ENCODE measurements around the gene PNPLA7. TPM values are rescaled to one million over a fixed set of nuclear protein-coding genes. Genes with fewer than 3 reads are reported as not detected.
"Not testable (repeated sequence)": the region's sequence is repeated elsewhere in the genome, so short reads cannot be mapped to it uniquely, and the experiment has no call there.

The PNPLA7 gene
- total RNA-seq, 1 experiment from 2014 or later = 1.8 TPM

GRCh38 chr9:137534256-137535119 lies 15.7 kb downstream of the PNPLA7 start:
- Histone ChIP-seq H3K4me2 (ENCODE audit: low read length) (peak overlapping the region; percentile 41), H3K27me3 (ENCODE audit: insufficient read depth, low read length) (no peaks in the 10 kb centered on the region), H3K79me2 (ENCODE audit: insufficient read depth, low read length) (no peaks in the 10 kb centered on the region), H3K27ac (ENCODE audit: low read depth, low read length) (peak overlapping the region; percentile 13), H3K4me3 (replicated peaks in 1 of 2; ENCODE audit: low read depth in 1 of 2, low read length in 2 of 2) (no peak overlapping the region), H3K4me1 (ENCODE audit: control insufficient read depth in 1 of 2, insufficient read depth in 2 of 2, low read length in 2 of 2) (peaks cover 6 to 10% of the 10 kb centered on the region in 2 experiments; a peak in 3 of 4 replicates), H3K9ac (ENCODE audit: low read length) (0 out of 2 replicates have a peak overlapping the region, but pooled peaks have one; percentile 34), H2AFZ (ENCODE audit: low read depth, low read length, poor library complexity, severe bottlenecking) (peak overlapping the region; percentile 88), H4K20me1 (ENCODE audit: insufficient read depth) (no peaks in the 10 kb centered on the region), H3K36me3 (ENCODE audit: control insufficient read depth in 1 of 2, insufficient read depth in 2 of 2, low read length in 2 of 2) (no peaks in the 10 kb centered on the region), H3K9me3 (ENCODE audit: control insufficient read depth in 1 of 2, insufficient read depth in 1 of 2, low read depth in 1 of 2, low read length in 2 of 2) (no peaks in the 10 kb centered on the region), H3K9me2 (ENCODE audit: insufficient read depth) (no peaks in the 10 kb centered on the region)
- intact Hi-C loops (cut with micrococcal nuclease) = no loop called here
- TF ChIP-seq ZNF274 (IDR thresholded peaks at IDR 0.05; ENCODE audit: low read depth, low read length) (no peak), CBX3 (IDR thresholded peaks at IDR 0.05; ENCODE audit: low read depth) (peak; percentile 57; the same call in 1 of the 2 replicates), MAX (IDR thresholded peaks at IDR 0.05) (peak; percentile 95), CTCF (IDR thresholded peaks at IDR 0.05 in 2 of 3, conservative IDR thresholded peaks at IDR 0.05 in 1 of 3; ENCODE audit: borderline replicate concordance in 1 of 3, insufficient read depth in 1 of 3, low read depth in 2 of 3, low read length in 2 of 3) (peak; percentile 59 to 75 (median 71); a peak in 5 of 6 replicates)
- RAD21 ChIA-PET (ENCODE audit: low non-redundant PET in 1 of 2, low total read pairs in 2 of 2, uncharacterized antibody in 2 of 2, unreplicated experiment in 2 of 2) = no interaction called here
- POLR2A ChIA-PET = interaction anchor here (1.1 kb wide), 1 partner anchor 248 kb away, joined by 4 read pairs; no protein-coding TSS in a partner anchor
- peak; percentile 59 for DNase-seq (ENCODE audit: low read depth, low spot score)
- BruUV-seq (replicated peaks) = no TSS peak
- CTCF ChIA-PET = interaction anchor here (0.6 to 1.4 kb wide), 12 partner anchors 9 to 384 kb away, joined by 3 to 8 read pairs (median 4); partner anchors contain the start of genes EXD3, MRPL41, NOXA1 and NRARP
- ATAC-seq = peak; percentile 93

- H3K9me3 ChIP-seq (ENCODE audit: control insufficient read depth in 1 of 2, insufficient read depth in 1 of 2, low read depth in 1 of 2, low read length in 2 of 2); POLR2A ChIA-PET; H3K36me3 ChIP-seq (ENCODE audit: control insufficient read depth in 1 of 2, insufficient read depth in 2 of 2, low read length in 2 of 2); H3K4me2 ChIP-seq (ENCODE audit: low read length); BruUV-seq (replicated peaks); intact Hi-C loops (cut with micrococcal nuclease); H3K4me3 ChIP-seq (replicated peaks in 1 of 2; ENCODE audit: low read depth in 1 of 2, low read length in 2 of 2); H3K9ac ChIP-seq (ENCODE audit: low read length); RAD21 ChIA-PET (ENCODE audit: low non-redundant PET in 1 of 2, low total read pairs in 2 of 2, uncharacterized antibody in 2 of 2, unreplicated experiment in 2 of 2); H4K20me1 ChIP-seq (ENCODE audit: insufficient read depth); H3K79me2 ChIP-seq (ENCODE audit: insufficient read depth, low read length); CTCF ChIA-PET; DNase-seq (ENCODE audit: low read depth, low spot score); H3K9me2 ChIP-seq (ENCODE audit: insufficient read depth); H3K27ac ChIP-seq (ENCODE audit: low read depth, low read length); ATAC-seq; H2AFZ ChIP-seq (ENCODE audit: low read depth, low read length, poor library complexity, severe bottlenecking); H3K27me3 ChIP-seq (ENCODE audit: insufficient read depth, low read length): not testable (repeated sequence)
- H3K4me1 ChIP-seq (ENCODE audit: control insufficient read depth in 1 of 2, insufficient read depth in 2 of 2, low read length in 2 of 2) = peaks cover 6 to 10% of the 10 kb centered on the region in 2 experiments; a peak in 3 of 4 replicates
Observed at GRCh38 chr9:137532891-137533468, 17.2 kb downstream of the PNPLA7 start.
